ENCODE measurements around the gene FAM131B. TPM values are rescaled to one million over a fixed set of nuclear protein-coding genes. Genes with fewer than 3 reads are reported as not detected.

FAM131B gene
- total and polyA plus RNA-seq, 10 donors = 0.04 to 1.4 (median 0.38) TPM

GRCh38 chr7:143381427-143382125, 19.1 kb upstream of the FAM131B start:
- 1 to 6% (median 2%) methylated on average over 11 to 64 of the region's 64 CpGs for WGBS, 5 donors
- Histone ChIP-seq H3K27ac (peak overlapping the region; percentile 96 to 100 (median 98)), H3K4me1 (peaks cover 28 to 88% (median 77%) of the 10 kb centered on the region in 6 donors), H3K36me3 (peaks cover 0 to 30% (median 0%) of the 10 kb centered on the region in 6 donors), H3K4me3 (peak overlapping the region; percentile 72 to 98 (median 84)), H3K27me3 (replicated peaks in 1 of 7) (no peaks in the 10 kb centered on the region), H3K9me3 (no peaks in the 10 kb centered on the region)
- intact Hi-C loops (cut with DNase I; ENCODE audit: low total_unique reads) = no loop called here
- TF ChIP-seq POLR2AphosphoS5 (IDR thresholded peaks at IDR 0.05) (peak; percentile 20 to 60 (median 46)), POLR2A (IDR thresholded peaks at IDR 0.05) (no peak)
- peak; percentile 90 for DNase-seq

- WGBS, 5 donors = 0 to 2% (median 0%) methylated on average over 7 to 71 of the region's 72 CpGs
- H3K4me3 ChIP-seq = peak within 1 kb of the TSS; percentile 72 to 98 (median 84)
- TF ChIP-seq POLR2A (IDR thresholded peaks at IDR 0.05) (peak; percentile 52 to 58 (median 55)), POLR2AphosphoS5 (IDR thresholded peaks at IDR 0.05) (peak; percentile 88 to 97 (median 90))
- TF ChIP-seq, protein P1, sequence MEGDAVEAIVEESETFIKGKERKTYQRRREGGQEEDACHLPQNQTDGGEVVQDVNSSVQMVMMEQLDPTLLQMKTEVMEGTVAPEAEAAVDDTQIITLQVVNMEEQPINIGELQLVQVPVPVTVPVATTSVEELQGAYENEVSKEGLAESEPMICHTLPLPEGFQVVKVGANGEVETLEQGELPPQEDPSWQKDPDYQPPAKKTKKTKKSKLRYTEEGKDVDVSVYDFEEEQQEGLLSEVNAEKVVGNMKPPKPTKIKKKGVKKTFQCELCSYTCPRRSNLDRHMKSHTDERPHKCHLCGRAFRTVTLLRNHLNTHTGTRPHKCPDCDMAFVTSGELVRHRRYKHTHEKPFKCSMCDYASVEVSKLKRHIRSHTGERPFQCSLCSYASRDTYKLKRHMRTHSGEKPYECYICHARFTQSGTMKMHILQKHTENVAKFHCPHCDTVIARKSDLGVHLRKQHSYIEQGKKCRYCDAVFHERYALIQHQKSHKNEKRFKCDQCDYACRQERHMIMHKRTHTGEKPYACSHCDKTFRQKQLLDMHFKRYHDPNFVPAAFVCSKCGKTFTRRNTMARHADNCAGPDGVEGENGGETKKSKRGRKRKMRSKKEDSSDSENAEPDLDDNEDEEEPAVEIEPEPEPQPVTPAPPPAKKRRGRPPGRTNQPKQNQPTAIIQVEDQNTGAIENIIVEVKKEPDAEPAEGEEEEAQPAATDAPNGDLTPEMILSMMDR (IDR thresholded peaks at IDR 0.05 in 8 of 11, conservative IDR thresholded peaks at IDR 0.05 in 3 of 11) = no peak
- H3K27ac ChIP-seq = peak within 1 kb of the TSS; percentile 96 to 100 (median 98)
- peaks cover 0 to 29% (median 0%) of the 10 kb centered on the region in 6 donors for H3K36me3 ChIP-seq
- no peaks in the 10 kb centered on the region for H3K9me3 ChIP-seq
- no peaks in the 10 kb centered on the region for H3K27me3 ChIP-seq (replicated peaks in 1 of 7)
- DNase-seq = peak; percentile 97
- intact Hi-C loops (cut with DNase I; ENCODE audit: low total_unique reads) = no loop called here
- peaks cover 22 to 88% (median 77%) of the 10 kb centered on the region in 6 donors for H3K4me1 ChIP-seq
Measured at GRCh38 chr7:143380646-143381426, 18.3 kb upstream of the FAM131B start, which contains the start of gene ZYX. TSS of gene ZYX (plus strand) at chr7:143381345. CDS start at chr7:143381572, 227 bp downstream.

- peaks cover 0 to 29% (median 0%) of the 10 kb centered on the region in 6 donors for H3K36me3 ChIP-seq
- no peaks in the 10 kb centered on the region for H3K27me3 ChIP-seq (replicated peaks in 1 of 7)
- no peaks in the 10 kb centered on the region for H3K9me3 ChIP-seq
- H3K4me1 ChIP-seq = peaks cover 22 to 88% (median 77%) of the 10 kb centered on the region in 6 donors
- peak; percentile 96 for DNase-seq
- peak overlapping the region; percentile 72 to 98 (median 84) for H3K4me3 ChIP-seq
- intact Hi-C loops (cut with DNase I; ENCODE audit: low total_unique reads) = no loop called here
- TF ChIP-seq POLR2AphosphoS5 (IDR thresholded peaks at IDR 0.05) = no peak
- TF ChIP-seq, protein P1 (IDR thresholded peaks at IDR 0.05 in 8 of 11, conservative IDR thresholded peaks at IDR 0.05 in 3 of 11) = peak; percentile 85 to 96 (median 93)
- peak overlapping the region; percentile 96 to 100 (median 98) for H3K27ac ChIP-seq
- WGBS, 5 donors = 0 to 1% (median 0%) methylated on average over 14 to 35 of the region's 35 CpGs
Measured at GRCh38 chr7:143380260-143380645, 17.7 kb upstream of the FAM131B start.

DNA sequence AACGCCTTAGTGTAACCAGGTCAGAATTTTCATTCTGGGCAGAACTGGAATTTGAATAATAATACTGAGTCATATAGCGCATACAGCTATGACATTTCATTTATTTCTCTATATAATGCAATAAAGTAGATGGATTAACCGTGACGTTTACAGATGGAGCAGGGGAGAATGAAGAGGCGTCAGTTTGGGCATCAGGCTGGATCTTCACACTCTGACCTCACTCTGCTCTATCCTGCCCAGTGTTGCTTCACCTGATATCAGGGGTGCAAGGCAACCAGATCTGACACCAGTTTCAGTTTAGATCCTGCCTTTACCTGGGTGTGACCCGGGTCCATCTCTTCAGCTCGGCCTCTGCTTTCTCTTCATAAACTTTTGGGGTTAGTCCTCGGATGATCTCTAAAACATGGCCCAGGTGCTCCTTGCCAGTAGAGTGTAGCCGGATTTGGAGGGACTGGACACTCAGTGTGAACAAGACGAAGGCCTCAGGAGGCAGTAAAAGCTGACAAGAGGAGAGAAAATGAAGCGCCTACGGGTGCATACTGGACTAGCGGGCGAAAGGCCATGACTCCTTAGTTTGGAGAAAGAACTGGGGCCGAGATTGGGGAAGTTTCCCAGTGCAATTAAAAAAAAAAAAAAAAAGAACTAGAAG, 17.2 kb upstream of the FAM131B start:
- H3K4me1 ChIP-seq = peaks cover 23 to 88% (median 77%) of the 10 kb centered on the region in 6 donors
- no peak for DNase-seq
- peak overlapping the region; percentile 72 to 98 (median 84) for H3K4me3 ChIP-seq
- 25 to 31% (median 28%) methylated on average over 14 to 15 of the region's 15 CpGs for WGBS, 5 donors
- TF ChIP-seq POLR2AphosphoS5 (IDR thresholded peaks at IDR 0.05) (no peak), POLR2A (IDR thresholded peaks at IDR 0.05) (no peak)
- TF ChIP-seq, protein P1 (IDR thresholded peaks at IDR 0.05 in 8 of 11, conservative IDR thresholded peaks at IDR 0.05 in 3 of 11) = no peak
- peak overlapping the region; percentile 96 to 100 (median 98) for H3K27ac ChIP-seq
- no peaks in the 10 kb centered on the region for H3K27me3 ChIP-seq (replicated peaks in 1 of 7)
- intact Hi-C loops (cut with DNase I; ENCODE audit: low total_unique reads) = no loop called here
- H3K36me3 ChIP-seq = peaks cover 0 to 26% (median 0%) of the 10 kb centered on the region in 6 donors
- H3K9me3 ChIP-seq = no peaks in the 10 kb centered on the region

Measured in spleen (tissue), 11 donors.